ENCODE results near the gene GPR78.

Gene GPR78

GRCh38 chr4:8600266-8600665 lies 20.1 kb downstream of the GPR78 start:
- no peak for DNase-seq (ENCODE audit: low read depth in 3 of 3)

GRCh38 chr4:8600686-8601085 lies 20.5 kb downstream of the GPR78 start:
- DNase-seq (ENCODE audit: low read depth in 3 of 3), result no peak

GRCh38 chr4:8601086-8601485 lies 20.9 kb downstream of the GPR78 start:
- no peak for DNase-seq (ENCODE audit: low read depth in 3 of 3)

- no peak for DNase-seq (ENCODE audit: low read depth in 3 of 3)
Measured at GRCh38 chr4:8601556-8601955, 21.4 kb downstream of the GPR78 start.

GRCh38 chr4:8602686-8603430 lies 22.7 kb downstream of the GPR78 start:
- no peak for DNase-seq (ENCODE audit: low read depth in 3 of 3)

- no peak for DNase-seq (ENCODE audit: low read depth in 3 of 3)
Measured at GRCh38 chr4:8603931-8604330, 23.7 kb downstream of the GPR78 start.

GRCh38 chr4:8605289-8605688 lies 25.1 kb downstream of the GPR78 start:
- DNase-seq (ENCODE audit: low read depth in 3 of 3), result no peak

- no peak for DNase-seq (ENCODE audit: low read depth in 3 of 3)
Measured at GRCh38 chr4:8606476-8606875, 26.3 kb downstream of the GPR78 start.

- no peak for DNase-seq (ENCODE audit: low read depth in 3 of 3)
Measured at GRCh38 chr4:8606966-8607365, 26.8 kb downstream of the GPR78 start.

GRCh38 chr4:8607603-8608481 lies 27.6 kb downstream of the GPR78 start:
- peak in 2 of 3 donors; percentile 12 to 37 for DNase-seq (ENCODE audit: low read depth in 3 of 3)

- no peak for DNase-seq (ENCODE audit: low read depth in 3 of 3)
Measured at GRCh38 chr4:8608714-8609391, 28.7 kb downstream of the GPR78 start.

- no peak for DNase-seq (ENCODE audit: low read depth in 3 of 3)
Measured at GRCh38 chr4:8609406-8609805, 29.2 kb downstream of the GPR78 start.

- no peak for DNase-seq (ENCODE audit: low read depth in 3 of 3)
Measured at GRCh38 chr4:8609824-8610350, 29.7 kb downstream of the GPR78 start.

- no peak for DNase-seq (ENCODE audit: low read depth in 3 of 3)
Measured at GRCh38 chr4:8610858-8611616, 30.8 kb downstream of the GPR78 start.

GRCh38 chr4:8612646-8613045 lies 32.5 kb downstream of the GPR78 start:
- DNase-seq (ENCODE audit: low read depth in 3 of 3), result no peak

- DNase-seq (ENCODE audit: low read depth in 3 of 3), result no peak
Measured at GRCh38 chr4:8613421-8614364, 33.5 kb downstream of the GPR78 start.

GRCh38 chr4:8614365-8615193 lies 34.4 kb downstream of the GPR78 start:
- no peak for DNase-seq (ENCODE audit: low read depth in 3 of 3)

GRCh38 chr4:8615366-8615765 lies 35.2 kb downstream of the GPR78 start:
- no peak for DNase-seq (ENCODE audit: low read depth in 3 of 3)

Data from stimulated activated CD4-positive, alpha-beta T cell treated with anti-CD3 and anti-CD28 coated beads, TNF-alpha, amount 100 ng/mL, for 48 hours (primary cell).